HUES48 (cell line): ENCODE results near the gene SMIM36.
"Not testable (repeated sequence)": the region's sequence is repeated elsewhere in the genome, so short reads cannot be mapped to it uniquely, and the experiment has no call there.

ENCODE experiments used
- H3K27ac ChIP-seq: one replicate; pipeline ENCODE4 v1.7.0; 2013; ENCODE audit warnings: low read depth, low read length, inconsistent platforms
- H3K27me3 ChIP-seq: 2 replicates; pipeline ENCODE4 v1.6.1; 2013; ENCODE audit warnings: mild to moderate bottlenecking, low read length; ENCODE audit not compliant: control insufficient read depth, insufficient read depth
- H3K36me3 ChIP-seq: 2 replicates; pipeline ENCODE4 v1.6.1; 2013; ENCODE audit warnings: low read length; ENCODE audit not compliant: control insufficient read depth, insufficient read depth
- H3K4me1 ChIP-seq: 2 replicates; pipeline ENCODE4 v1.6.1; 2013; ENCODE audit warnings: mild to moderate bottlenecking, low read length; ENCODE audit not compliant: control insufficient read depth, insufficient read depth
- H3K4me3 ChIP-seq: 2 replicates; pipeline ENCODE4 v1.5.1; 2013; ENCODE audit warnings: mild to moderate bottlenecking, low read depth, low read length
- H3K9ac ChIP-seq: 2 replicates; pipeline ENCODE4 v1.6.1; 2013; ENCODE audit warnings: mild to moderate bottlenecking, low read depth, low read length, moderate library complexity
- H3K9me3 ChIP-seq: 2 replicates; pipeline ENCODE4 v1.6.1; 2013; ENCODE audit warnings: low read length; ENCODE audit not compliant: control insufficient read depth, insufficient read depth

Gene SMIM36

DNA sequence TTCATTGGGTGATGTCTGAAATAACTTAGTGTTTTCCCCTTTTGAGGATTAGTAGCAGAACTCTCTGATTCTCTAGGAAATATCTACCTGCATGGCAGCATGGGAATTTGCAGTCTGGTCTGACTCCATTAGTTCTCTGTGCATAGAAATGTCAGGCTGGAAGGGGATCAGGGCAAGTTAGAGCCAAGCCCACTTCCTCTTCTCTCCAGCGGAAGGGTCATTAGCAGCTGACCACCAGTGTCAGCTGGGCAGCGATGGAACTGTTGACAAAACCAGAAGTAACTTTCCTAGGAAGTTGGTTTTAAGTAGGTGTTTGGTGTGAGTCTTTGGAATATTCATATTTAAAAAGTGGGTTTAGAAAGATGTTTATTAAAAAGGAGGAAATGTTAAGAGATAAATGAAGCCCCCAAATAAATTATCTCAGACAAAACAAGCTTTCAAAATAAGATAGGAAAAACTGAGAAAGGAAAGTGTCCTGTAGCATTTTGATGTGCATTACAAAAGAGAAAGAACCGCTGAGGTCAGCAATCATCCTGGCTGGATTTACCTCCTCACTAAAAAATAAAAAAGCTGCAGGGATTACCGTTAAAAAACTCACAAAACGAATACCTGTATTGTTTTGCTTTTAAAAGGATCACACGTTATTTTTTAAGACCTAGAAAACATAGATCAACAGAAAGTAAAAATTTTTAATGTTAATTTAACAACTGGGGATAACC is 57.3 kb downstream of the SMIM36 start:
- Histone ChIP-seq H3K36me3 (no peaks in the 10 kb centered on the region), H3K9me3 (no peaks in the 10 kb centered on the region), H3K9ac (no peak overlapping the region), H3K27me3 (no peaks in the 10 kb centered on the region), H3K4me3 (no peak overlapping the region), H3K27ac (peak overlapping the region; percentile 64), H3K4me1 (peaks cover 14% of the 10 kb centered on the region)

DNA sequence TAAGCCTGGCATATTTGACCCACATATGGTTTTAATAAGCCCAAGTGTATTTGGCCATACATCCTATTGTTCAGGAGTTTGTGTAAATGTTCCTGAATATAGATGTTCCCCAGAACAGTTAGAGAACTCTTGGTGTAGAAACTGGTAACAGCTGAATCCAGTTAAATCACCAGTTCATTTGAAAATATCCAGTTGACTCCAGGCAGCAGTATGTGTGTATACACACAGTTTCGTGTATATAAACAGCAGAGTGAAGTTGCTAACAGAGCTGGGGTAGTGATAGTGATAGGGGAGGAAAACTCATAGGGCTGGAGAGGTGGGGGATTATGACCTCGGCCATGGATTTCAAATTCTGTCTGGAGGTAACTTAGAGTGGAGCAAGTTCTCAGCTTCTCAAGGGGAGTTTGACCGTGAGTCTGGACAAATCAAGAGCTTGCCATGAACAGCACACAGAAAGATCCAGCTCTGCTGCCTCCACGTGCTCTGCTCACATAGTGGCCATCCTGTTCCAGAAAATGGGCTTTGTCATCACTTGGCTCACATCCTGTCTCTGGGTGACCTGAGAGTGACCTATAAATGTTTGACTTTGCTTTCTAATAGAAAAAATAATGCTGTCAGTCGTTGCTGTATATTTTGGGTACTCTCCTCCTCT is 59.0 kb downstream of the SMIM36 start:
- H3K27ac ChIP-seq = no peak overlapping the region
- no peak overlapping the region for H3K9ac ChIP-seq
- peaks cover 14% of the 10 kb centered on the region for H3K4me1 ChIP-seq

DNA sequence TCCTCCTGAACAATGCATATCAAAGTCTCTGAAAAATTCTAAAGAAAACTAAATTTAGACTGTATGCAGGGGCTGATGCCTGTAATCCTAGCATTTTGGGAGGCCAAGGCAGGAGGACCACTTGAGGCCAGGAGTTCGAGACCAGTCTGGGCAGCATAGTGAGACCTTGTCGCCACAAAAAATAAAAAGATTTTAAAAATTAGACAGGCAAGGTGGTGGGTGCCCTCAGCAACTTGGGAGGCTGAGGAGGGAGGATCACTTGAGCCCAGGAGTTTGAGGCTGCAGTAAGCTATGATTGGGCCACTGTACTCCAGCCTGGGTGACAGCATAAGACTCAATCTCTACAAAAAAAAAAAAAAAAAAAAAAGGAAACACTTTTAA is 59.5 kb downstream of the SMIM36 start:
- no peaks in the 10 kb centered on the region for H3K9me3 ChIP-seq
- H3K9ac ChIP-seq = no peak overlapping the region
- no peaks in the 10 kb centered on the region for H3K36me3 ChIP-seq
- no peak overlapping the region for H3K27ac ChIP-seq
- peaks cover 14% of the 10 kb centered on the region for H3K4me1 ChIP-seq
- H3K27me3 ChIP-seq = no peaks in the 10 kb centered on the region
- no peak overlapping the region for H3K4me3 ChIP-seq

More for the DNA sequence above, 59.0 kb downstream of the SMIM36 start:
- Histone ChIP-seq H3K9me3 (no peaks in the 10 kb centered on the region), H3K36me3 (no peaks in the 10 kb centered on the region), H3K27me3 (no peaks in the 10 kb centered on the region), H3K4me3 (no peak overlapping the region)

DNA sequence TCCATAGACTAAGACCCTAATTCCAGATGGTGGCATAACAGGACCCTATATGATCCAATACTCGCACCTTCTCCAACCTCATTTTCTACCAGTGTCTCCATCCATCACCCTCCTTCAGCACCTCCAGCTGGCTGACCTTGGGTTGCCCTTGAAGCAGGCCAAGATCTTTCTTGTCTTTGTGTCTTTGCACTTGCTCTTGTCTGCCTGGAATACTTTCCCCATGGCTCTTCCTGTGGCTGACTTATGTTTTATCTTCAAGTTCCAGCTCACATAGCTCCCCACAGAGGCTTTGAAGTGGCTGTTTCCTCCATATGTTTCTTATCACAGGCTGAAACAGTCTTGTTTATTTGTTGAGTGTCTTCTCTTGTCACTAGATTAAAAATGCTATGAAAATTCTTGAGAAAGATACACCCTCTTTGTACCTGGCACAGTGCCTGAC is 60.0 kb downstream of the SMIM36 start:
- Histone ChIP-seq H3K4me1 (peaks cover 14% of the 10 kb centered on the region), H3K9me3 (no peaks in the 10 kb centered on the region), H3K27me3 (no peaks in the 10 kb centered on the region), H3K9ac (no peak overlapping the region), H3K36me3 (no peaks in the 10 kb centered on the region), H3K4me3 (no peak overlapping the region), H3K27ac (no peak overlapping the region)

DNA sequence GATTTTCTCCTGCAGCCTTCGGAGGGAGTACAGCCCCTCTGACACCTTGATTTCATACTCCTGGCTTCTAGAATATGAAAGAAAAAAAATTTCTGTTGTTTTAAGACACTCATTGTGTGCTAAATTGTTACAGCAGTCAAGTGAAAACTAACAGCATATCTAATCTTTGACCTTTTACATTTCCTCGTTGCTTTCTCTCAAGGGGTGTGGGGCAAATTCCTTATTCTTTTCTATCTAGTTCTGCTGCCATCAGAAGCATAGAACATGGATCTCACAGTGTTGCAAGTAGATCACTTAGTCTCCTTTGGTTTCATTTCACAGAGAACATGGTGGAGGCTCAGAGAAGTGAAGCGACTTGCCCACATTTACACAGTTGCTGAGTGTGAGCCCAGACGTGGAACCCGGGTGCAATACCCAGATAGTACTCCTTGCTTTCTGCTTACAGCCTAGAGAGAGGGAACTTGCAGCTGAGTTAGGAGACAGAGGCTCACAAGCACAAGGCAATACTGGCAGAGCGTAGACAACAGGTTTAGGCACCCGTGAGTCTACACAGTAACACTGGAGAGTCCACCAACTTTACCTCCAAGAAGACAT is 60.9 kb downstream of the SMIM36 start:
- H3K4me3 ChIP-seq = no peak overlapping the region
- H3K4me1 ChIP-seq = peaks cover 14% of the 10 kb centered on the region
- no peak overlapping the region for H3K27ac ChIP-seq
- H3K9me3 ChIP-seq = no peaks in the 10 kb centered on the region
- H3K27me3 ChIP-seq = no peaks in the 10 kb centered on the region
- no peaks in the 10 kb centered on the region for H3K36me3 ChIP-seq
- H3K9ac ChIP-seq = no peak overlapping the region

DNA sequence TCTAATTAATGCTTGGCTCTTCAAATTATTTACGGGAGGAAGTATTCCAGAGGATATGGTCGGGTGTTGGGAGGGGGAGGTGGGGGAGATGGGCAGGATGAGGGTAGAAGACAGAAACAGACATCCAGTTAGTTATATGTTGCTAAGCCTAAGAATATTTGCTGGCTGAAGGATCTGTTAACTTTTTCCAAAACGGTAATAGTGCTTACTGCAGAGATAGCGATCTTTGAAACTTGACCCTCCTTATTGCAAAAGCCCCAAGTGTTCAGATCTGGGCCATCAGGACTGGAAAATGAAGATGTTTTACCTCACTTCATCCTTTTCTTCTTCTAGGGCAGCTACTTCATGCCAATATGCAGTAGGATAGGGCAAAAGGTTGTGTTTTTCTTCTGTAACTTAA is 62.6 kb downstream of the SMIM36 start:
- Histone ChIP-seq H3K9ac (no peak overlapping the region), H3K36me3 (no peaks in the 10 kb centered on the region), H3K4me1 (peaks cover 9% of the 10 kb centered on the region), H3K27me3 (no peaks in the 10 kb centered on the region), H3K4me3 (no peak overlapping the region), H3K9me3 (no peaks in the 10 kb centered on the region), H3K27ac (no peak overlapping the region)

DNA sequence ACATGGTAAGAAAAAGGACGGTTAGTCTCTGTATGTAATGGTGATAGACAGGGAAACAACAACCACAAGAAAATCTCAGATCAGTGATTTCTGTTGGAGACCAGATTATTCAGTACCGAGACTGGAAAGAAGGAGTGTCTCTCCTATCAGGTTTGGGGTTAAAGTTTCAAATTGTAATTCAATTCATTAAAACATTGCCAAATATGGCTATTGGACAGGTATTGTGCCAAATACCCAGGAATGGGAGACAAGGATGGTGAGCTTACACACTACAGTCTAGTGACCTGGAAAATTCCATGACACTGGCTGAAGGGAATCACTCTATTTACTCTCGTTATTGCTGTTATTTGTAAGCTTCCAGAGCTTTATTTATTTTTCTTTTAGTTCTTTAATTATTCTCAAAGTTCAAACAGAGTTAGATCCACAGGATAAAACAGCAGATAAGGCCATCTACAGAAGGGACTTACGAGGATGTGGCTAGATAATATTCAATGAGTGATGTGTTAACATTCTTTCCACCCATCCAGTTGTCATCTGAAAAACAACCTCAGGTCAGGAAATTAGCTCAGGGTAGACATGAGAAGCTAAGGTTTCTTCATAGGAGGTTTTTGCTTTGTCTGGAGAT is 64.6 kb downstream of the SMIM36 start:
- Histone ChIP-seq H3K4me1 (peaks cover 8% of the 10 kb centered on the region), H3K9ac (no peak overlapping the region), H3K27me3 (no peaks in the 10 kb centered on the region)

DNA sequence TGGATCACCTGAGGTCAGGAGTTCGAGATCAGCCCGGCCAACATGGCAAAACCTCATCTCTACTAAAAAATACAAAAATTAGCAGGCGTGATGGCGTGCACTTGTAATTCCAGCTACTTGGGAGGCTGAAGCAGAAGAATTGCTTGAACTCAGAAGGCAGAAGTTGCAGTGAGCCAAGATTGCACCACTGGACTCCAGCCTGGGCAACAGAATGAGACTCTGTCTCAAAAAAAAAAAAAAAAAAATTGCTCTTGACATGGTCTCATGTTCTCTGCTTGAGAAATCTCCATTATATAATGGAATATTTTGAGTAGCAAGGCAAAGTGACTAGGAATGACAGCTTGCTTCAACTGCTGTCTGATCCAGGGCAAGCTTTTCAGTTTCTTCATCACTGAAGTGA is 65.2 kb downstream of the SMIM36 start:
- not testable (repeated sequence) for H3K4me1 ChIP-seq, H3K27me3 ChIP-seq, H3K9me3 ChIP-seq, H3K36me3 ChIP-seq, H3K27ac ChIP-seq, H3K9ac ChIP-seq, H3K4me3 ChIP-seq

More for the DNA sequence above, 64.6 kb downstream of the SMIM36 start:
- no peaks in the 10 kb centered on the region for H3K9me3 ChIP-seq
- no peaks in the 10 kb centered on the region for H3K36me3 ChIP-seq
- H3K4me3 ChIP-seq = no peak overlapping the region
- H3K27ac ChIP-seq = no peak overlapping the region

DNA sequence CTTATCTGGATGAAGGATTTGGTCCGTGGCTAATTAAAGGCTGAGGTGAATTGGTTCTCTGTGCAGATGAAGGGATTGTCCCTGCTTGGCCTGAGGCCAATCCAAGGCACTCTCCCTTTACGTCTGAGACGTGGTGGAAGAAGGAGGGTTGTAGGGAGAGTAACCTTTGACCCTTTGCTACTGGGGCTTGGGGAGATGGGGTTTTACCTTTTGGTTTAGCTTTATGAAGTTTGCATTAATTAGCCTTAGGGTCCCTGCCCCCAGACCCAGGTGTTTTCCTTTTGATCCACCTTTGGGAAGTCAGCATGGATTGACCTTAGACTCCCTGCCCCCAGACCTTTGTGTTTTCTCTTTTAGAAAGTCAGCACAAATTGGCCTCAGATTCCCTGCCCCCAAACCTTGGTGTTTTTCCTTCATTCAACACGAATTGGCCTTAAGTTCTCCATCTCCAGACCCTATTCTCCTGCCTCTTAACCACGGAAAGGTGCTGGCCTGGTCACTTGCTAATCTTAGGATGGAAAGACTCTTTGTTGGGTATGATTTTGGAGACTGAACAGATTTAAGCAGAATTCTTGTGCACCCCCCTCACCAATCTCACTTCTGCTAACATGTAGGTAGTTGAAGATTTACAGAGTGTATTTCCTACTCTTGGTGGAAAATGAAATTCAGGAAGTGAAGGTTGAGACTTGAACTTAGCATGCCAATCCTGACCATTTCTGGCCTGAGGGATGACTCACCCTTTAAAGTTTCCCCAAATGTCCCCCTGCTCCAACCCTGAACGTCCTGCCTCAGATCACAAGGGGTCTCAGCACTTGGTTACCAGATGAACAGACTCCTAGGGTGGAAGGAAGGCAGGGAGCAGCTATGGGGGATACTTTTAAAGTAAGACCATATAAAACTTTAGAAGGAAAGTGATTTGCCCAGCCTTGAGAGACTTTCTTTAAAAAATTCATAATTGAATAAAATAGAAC is 66.5 kb downstream of the SMIM36 start:
- H3K4me1 ChIP-seq = peaks cover 8% of the 10 kb centered on the region
- H3K27me3 ChIP-seq = no peaks in the 10 kb centered on the region
- H3K36me3 ChIP-seq = no peaks in the 10 kb centered on the region
- H3K27ac ChIP-seq = peak overlapping the region; percentile 10
- no peaks in the 10 kb centered on the region for H3K9me3 ChIP-seq
- H3K4me3 ChIP-seq = no peak overlapping the region
- H3K9ac ChIP-seq = no peak overlapping the region

DNA sequence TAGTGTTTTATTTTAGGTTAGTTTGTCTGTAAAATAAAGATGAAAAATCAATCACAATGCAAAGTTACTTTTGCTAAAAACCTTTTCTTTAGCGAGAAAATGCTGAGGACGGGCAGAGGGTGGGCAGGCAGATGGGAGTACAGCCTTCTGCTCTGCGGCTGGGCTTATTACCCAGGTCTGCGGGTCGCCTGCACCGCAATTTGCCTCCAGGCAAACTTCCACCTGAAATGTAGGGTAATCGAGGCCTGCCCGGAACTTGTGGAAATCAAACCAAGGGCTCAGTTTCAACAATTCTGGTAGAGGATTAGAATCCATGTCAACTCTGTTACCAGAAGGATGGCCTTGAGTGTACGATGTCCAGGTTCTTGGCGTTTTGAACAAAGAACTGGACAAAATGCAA is 67.3 kb downstream of the SMIM36 start:
- no peaks in the 10 kb centered on the region for H3K27me3 ChIP-seq
- H3K27ac ChIP-seq = no peak overlapping the region
- no peak overlapping the region for H3K4me3 ChIP-seq
- H3K4me1 ChIP-seq = peaks cover 11% of the 10 kb centered on the region
- no peak overlapping the region for H3K9ac ChIP-seq
- no peaks in the 10 kb centered on the region for H3K36me3 ChIP-seq
- H3K9me3 ChIP-seq = no peaks in the 10 kb centered on the region
